ENCODE results near the gene GCH1.
"Not testable (repeated sequence)": the region's sequence is repeated elsewhere in the genome, so short reads cannot be mapped to it uniquely, and the experiment has no call there.

The GCH1 gene

DNA sequence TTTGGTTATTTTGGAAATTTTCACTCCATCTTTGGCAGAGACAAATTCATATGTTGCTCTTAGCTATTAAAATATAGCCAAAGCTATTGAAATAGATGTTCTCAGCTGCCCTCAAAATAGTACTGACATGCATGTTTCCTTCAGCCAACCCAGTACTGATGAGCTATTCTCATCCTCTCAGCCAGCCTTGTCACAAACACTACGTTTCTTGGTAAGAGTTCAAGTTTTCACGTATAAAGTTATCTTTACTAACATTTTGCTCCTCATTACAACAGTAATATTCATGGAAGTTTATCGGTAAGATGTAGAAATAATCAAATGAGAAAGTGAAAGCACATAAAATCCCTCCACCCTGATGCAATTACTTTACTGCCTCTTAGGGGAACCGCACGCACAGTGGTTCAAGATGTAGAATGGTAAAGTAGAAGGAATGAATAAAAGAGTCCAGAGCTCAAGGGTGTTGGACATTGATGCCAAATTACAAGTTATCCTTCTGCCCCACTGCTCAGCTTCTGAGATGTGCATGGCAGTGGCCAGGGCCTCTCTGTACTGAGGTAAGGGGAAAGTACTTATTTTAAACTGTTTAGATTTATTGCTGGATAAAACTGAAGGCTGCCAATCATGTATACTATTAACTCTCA, 20.7 kb downstream of the GCH1 start:
- TF ChIP-seq CTCF (conservative IDR thresholded peaks at IDR 0.05; ENCODE audit: low read depth, low read length): no peak
- no peak overlapping the region for H3K4me3 ChIP-seq (ENCODE audit: low read length)
- DNase-seq (ENCODE audit: low read depth): no peak

DNA sequence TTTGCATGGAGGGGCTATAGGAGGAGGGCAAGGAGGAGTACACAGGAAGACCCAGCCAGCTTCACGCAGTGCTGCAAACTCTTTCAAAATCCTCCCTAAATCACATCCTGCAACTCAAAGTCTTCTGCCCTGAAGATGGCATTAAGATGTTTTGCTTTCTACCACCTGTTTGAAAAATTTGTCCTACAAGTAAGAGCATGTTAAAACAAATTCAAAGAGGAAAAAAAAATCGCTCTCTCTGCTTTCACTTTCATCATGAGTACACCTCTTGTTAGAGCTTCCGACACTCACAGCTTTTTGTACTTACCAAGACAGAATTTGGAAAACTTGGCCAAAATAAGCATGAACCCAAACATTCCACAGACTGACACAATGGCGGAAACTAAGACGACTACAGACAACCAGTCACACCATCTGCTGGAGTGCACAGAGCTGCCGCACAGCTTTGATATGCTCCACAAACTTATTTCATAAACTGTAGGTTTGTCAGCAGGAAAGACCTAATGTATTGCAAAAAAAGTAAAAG, 21.3 kb downstream of the GCH1 start:
- no peak for TF ChIP-seq CTCF (conservative IDR thresholded peaks at IDR 0.05; ENCODE audit: low read depth, low read length)
- DNase-seq (ENCODE audit: low read depth): no peak
- H3K4me3 ChIP-seq (ENCODE audit: low read length): no peak overlapping the region

- no peak overlapping the region for H3K4me3 ChIP-seq (ENCODE audit: low read length)
- no peak for DNase-seq (ENCODE audit: low read depth)
- no peak for TF ChIP-seq CTCF (conservative IDR thresholded peaks at IDR 0.05; ENCODE audit: low read depth, low read length)
Measured at GRCh38 chr14:54877703-54878021, 25.0 kb downstream of the GCH1 start.

- no peak overlapping the region for H3K4me3 ChIP-seq (ENCODE audit: low read length)
- no peak for DNase-seq (ENCODE audit: low read depth)
Measured at GRCh38 chr14:54877015-54877702, 25.5 kb downstream of the GCH1 start.

GRCh38 chr14:54875648-54876047, 27.0 kb downstream of the GCH1 start:
- not testable (repeated sequence) for DNase-seq (ENCODE audit: low read depth); H3K4me3 ChIP-seq (ENCODE audit: low read length)

More at GRCh38 chr14:54877015-54877702, 25.5 kb downstream of the GCH1 start:
- no peak for TF ChIP-seq CTCF (conservative IDR thresholded peaks at IDR 0.05; ENCODE audit: low read depth, low read length)

GRCh38 chr14:54870154-54871090, 32.2 kb downstream of the GCH1 start:
- not testable (repeated sequence) for DNase-seq (ENCODE audit: low read depth)
- H3K4me3 ChIP-seq (ENCODE audit: low read length): peak overlapping the region; percentile 56

DNA sequence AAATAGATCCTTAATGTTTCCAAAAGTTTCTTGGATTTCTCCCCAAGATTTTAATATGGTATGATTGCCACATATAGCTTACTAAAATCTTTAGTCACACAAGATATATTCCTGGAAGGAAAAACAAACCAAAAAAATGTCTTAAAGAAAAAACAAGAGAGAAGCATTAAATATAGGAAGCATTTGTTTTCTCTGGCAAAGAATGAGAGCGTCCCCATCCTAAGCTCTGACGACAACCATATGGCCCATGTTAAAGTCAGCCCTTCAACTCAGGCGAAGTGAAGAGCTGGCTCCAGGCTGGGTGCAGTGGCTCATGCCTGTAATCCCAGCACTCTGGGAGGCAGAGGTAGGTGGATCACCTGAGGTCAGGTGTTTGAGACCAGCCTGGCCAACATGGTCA, 35.6 kb downstream of the GCH1 start:
- TF ChIP-seq CTCF (conservative IDR thresholded peaks at IDR 0.05; ENCODE audit: low read depth, low read length): no peak
- no peak for DNase-seq (ENCODE audit: low read depth)
- H3K4me3 ChIP-seq (ENCODE audit: low read length): no peak overlapping the region
